Activated B cell treated with CpG ODN at 0.5 μM for 24 hours (primary cell): Measurements from ENCODE around the gene EIF2B4. TPM values are rescaled to one million over a fixed set of nuclear protein-coding genes. Genes with fewer than 3 reads are reported as not detected.

Source experiments
- ATAC-seq: fragments of 200-7000 bp; cut with Tn5 transposase; one replicate; pipeline ENCODE4 v1.10.0; 2021; ENCODE audit warnings: low read depth, mild to moderate bottlenecking, moderate library complexity
- CTCF ChIA-PET: fragments of 350-600 bp; sonication (Branson Sonifier 250); formaldehyde crosslinking; loops from one replicate; lab custom pipeline; 2021; ENCODE audit warnings: antibody characterized with exemption; lab: Charles Lee
- POLR2A ChIA-PET: fragments of 350-600 bp; sonication (Branson Sonifier 250); formaldehyde crosslinking; loops from one replicate; lab custom pipeline; 2021; ENCODE audit warnings: antibody characterized with exemption; lab: Charles Lee
- DNase-seq: peaks from one replicate; pipeline ENCODE4 v3.0.0; 2022
- H3K27ac Mint-ChIP-seq: one replicate; pipeline ENCODE4 v1.8.0; 2020; ENCODE audit warnings: mixed read lengths
- H3K27me3 Mint-ChIP-seq: one replicate; pipeline ENCODE4 v1.8.0; 2021; ENCODE audit warnings: mixed read lengths
- H3K36me3 Mint-ChIP-seq: one replicate; pipeline ENCODE4 v1.8.0; 2021; ENCODE audit warnings: low read depth, mixed read lengths
- H3K4me1 Mint-ChIP-seq: one replicate; pipeline ENCODE4 v1.8.0; 2021; ENCODE audit warnings: mixed read lengths
- H3K4me3 Mint-ChIP-seq: one replicate; pipeline ENCODE4 v1.8.0; 2020; ENCODE audit warnings: mild to moderate bottlenecking, mixed read lengths
- H3K9me3 Mint-ChIP-seq: one replicate; pipeline ENCODE4 v1.8.0; 2020; ENCODE audit warnings: mixed read lengths
- intact Hi-C: fragments of 100-400 bp; cut with micrococcal nuclease; formaldehyde crosslinking; loops from one replicate; pipeline ENCODE4 v1.15.1; 2024
- total RNA-seq: library from RNA; stranded (reverse); gene quantifications from 2 replicates; pipeline ENCODE4 v1.2.3, GENCODE V29; 2022
- TF ChIP-seq, protein P1 (sequence below): fragments of 200-600 bp; IDR thresholded peaks from one replicate; pipeline ENCODE4 v1.8.0; 2022; ENCODE audit warnings: antibody characterized with exemption, mild to moderate bottlenecking

Gene EIF2B4
- total RNA-seq, 1 donor from 2014 or later, result 49.9 TPM

DNA sequence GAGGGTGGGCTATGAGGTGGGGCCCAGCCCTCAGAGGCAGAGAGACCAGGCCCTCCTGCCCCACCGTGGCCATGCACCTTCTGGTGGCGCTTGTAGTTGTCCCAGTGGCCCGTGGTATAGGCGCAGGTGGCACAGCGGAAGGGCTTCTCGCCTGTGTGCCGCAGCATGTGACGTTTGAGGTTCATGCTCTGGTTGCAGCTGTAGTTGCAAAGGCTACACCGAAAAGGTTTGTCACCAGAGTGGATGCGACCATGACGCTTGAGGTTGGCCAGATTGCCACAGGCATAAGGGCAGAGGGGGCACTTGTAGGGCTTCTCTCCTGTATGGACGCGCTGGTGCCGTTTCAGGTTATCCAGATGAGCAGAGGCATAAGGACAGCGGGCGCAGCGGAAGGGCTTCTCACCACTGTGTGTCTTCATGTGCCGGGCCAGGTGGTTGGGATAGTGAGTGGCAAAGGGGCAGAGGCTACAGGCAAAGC is 7.5 kb upstream of the EIF2B4 start:
- intact Hi-C loops, result no loop called here
- CTCF ChIA-PET, result no interaction called here
- Mint-ChIP-seq H3K4me1 (peaks cover 30% of the 10 kb centered on the region), H3K27ac (no peak overlapping the region), H3K4me3 (no peak overlapping the region), H3K9me3 (no peaks in the 10 kb centered on the region), H3K27me3 (no peaks in the 10 kb centered on the region), H3K36me3 (peaks cover 84% of the 10 kb centered on the region)
- TF ChIP-seq, protein P1, sequence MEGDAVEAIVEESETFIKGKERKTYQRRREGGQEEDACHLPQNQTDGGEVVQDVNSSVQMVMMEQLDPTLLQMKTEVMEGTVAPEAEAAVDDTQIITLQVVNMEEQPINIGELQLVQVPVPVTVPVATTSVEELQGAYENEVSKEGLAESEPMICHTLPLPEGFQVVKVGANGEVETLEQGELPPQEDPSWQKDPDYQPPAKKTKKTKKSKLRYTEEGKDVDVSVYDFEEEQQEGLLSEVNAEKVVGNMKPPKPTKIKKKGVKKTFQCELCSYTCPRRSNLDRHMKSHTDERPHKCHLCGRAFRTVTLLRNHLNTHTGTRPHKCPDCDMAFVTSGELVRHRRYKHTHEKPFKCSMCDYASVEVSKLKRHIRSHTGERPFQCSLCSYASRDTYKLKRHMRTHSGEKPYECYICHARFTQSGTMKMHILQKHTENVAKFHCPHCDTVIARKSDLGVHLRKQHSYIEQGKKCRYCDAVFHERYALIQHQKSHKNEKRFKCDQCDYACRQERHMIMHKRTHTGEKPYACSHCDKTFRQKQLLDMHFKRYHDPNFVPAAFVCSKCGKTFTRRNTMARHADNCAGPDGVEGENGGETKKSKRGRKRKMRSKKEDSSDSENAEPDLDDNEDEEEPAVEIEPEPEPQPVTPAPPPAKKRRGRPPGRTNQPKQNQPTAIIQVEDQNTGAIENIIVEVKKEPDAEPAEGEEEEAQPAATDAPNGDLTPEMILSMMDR, result no peak
- POLR2A ChIA-PET, result interaction anchor here (1.2 kb wide), 1 partner anchor 21 kb away, joined by 3 read pairs; the partner anchor contains the start of gene GTF3C2
- DNase-seq (no peak), ATAC-seq (no peak)

DNA sequence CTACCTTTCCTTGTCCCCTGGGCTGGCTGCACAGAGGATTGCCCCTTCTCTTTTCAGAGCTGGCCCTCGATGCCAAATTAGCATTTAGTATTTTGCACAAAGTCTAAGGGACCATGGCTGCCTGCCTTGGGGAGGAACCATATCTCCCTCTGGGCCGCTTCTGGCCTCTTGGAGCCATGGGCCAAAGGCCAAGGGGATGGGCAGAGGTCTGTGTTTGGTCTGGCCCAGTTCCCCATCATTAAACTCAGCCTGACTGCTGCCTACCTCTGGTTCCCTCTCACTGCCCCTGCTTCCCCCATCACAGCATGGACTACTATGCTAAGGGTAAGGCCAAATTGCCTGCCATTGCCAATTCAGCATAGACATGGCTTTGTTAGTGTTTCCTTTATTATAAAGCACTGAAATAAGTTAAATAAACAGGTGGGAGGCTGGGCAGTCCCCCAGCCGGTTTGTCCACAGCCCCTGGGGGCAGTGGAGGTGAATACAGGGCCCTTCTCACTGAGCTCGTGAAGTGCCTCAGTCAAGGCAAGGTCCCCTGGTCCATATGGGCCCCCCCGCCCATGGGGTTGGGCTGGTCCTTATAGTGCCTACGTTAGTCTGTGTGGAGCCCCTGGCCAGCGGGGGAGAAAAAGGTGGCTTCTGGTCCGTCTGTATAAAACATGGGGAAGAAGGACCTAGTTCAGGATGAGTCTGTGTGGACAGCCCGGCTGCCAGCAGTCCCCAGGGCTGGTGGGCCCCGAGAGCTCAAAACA is 6.9 kb upstream of the EIF2B4 start:
- POLR2A ChIA-PET, result interaction anchor here (1.1 to 1.2 kb wide), 2 partner anchors 20 to 206 kb away, joined by 3 to 4 read pairs; partner anchors contain the start of genes GTF3C2 and ZNF512
- ATAC-seq (no peak), DNase-seq (no peak)
- Mint-ChIP-seq H3K9me3 (no peaks in the 10 kb centered on the region), H3K36me3 (peaks cover 85% of the 10 kb centered on the region), H3K4me3 (no peak overlapping the region), H3K4me1 (peaks cover 35% of the 10 kb centered on the region), H3K27ac (no peak overlapping the region), H3K27me3 (no peaks in the 10 kb centered on the region)
- TF ChIP-seq, protein P1, result no peak
- CTCF ChIA-PET, result no interaction called here
- intact Hi-C loops, result no loop called here

DNA sequence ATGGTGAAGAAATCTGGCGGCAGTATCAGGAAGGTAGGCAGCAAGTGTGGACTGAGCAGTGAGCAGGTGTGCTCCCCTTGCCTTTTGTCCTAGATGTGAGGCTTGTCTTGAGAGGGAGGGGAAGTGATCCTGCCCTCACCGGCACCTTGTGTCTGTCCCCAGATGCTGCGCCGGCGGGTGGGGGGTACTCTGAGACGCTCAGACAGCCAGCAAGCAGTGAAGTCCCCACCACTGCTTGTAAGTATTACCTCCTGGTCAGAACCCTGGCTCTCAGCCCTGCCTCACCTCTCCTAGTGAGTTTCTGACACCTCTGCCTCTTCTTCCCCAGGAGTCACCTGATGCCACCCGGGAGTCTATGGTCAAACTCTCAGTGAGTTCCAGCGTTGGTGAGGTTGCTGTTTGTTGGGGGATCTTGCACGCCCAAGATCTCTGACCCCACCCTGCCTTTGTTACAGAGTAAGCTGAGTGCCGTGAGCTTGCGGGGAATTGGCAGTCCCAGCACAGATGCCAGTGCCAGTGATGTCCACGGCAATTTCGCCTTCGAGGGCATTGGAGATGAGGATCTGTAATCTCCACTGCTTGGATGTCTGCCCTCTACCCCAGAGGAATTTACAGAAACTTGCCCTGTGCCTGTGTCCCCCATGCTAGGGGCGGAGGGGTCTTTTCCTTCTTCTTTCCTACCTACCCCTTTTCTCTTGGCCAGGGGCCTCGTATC is 6.2 kb upstream of the EIF2B4 start:
- no peak for ATAC-seq
- H3K4me1 Mint-ChIP-seq, result peaks cover 38% of the 10 kb centered on the region
- H3K9me3 Mint-ChIP-seq, result no peaks in the 10 kb centered on the region
- no peak overlapping the region for H3K4me3 Mint-ChIP-seq
- ChIA-PET POLR2A (interaction anchor here (1.1 kb wide), 1 partner anchor 206 kb away, joined by 4 read pairs; the partner anchor contains the start of gene ZNF512), CTCF (no interaction called here)
- intact Hi-C loops, result no loop called here
- TF ChIP-seq, protein P1, result no peak
- H3K27ac Mint-ChIP-seq, result no peak overlapping the region
- H3K36me3 Mint-ChIP-seq, result peaks cover 81% of the 10 kb centered on the region
- DNase-seq, result no peak
- H3K27me3 Mint-ChIP-seq, result no peaks in the 10 kb centered on the region

DNA sequence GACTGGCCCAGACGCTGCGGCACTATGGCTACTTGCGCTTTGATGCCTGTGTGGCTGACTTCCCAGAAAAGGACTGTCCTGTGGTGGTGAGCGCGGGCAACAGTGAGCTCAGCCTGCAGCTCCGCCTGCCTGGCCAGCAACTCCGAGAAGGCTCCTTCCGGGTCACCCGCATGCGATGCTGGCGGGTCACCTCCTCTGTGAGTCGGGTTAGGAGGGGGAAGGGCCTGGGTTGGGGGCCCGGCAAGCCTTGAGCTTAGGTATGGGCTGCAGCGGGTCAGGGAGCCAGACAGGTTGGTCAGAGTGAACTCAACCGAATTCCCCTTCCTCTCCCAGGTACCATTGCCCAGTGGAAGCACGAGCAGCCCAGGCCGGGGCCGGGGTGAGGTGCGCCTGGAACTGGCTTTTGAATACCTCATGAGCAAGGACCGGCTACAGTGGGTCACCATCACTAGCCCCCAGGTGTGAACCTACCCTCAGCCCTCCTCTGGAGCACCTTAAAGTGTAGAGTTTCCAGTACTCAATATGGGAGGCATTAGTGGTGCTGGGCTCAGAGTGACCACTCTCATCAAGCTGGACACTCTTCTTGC is 5.5 kb upstream of the EIF2B4 start:
- ChIA-PET CTCF (no interaction called here), POLR2A (no interaction called here)
- Mint-ChIP-seq H3K27me3 (no peaks in the 10 kb centered on the region), H3K4me3 (no peak overlapping the region), H3K36me3 (peaks cover 79% of the 10 kb centered on the region), H3K4me1 (peaks cover 34% of the 10 kb centered on the region), H3K27ac (no peak overlapping the region), H3K9me3 (no peaks in the 10 kb centered on the region)
- ATAC-seq (no peak), DNase-seq (no peak)
- TF ChIP-seq, protein P1, result no peak
- intact Hi-C loops, result no loop called here
